Activated T-cell treated with anti-CD3 and anti-CD28 coated beads for 1 hour (primary cell): Measurements from ENCODE around the gene SELENON.

Experiments used
- DNase-seq: peaks from one replicate; pipeline ENCODE4 v3.0.0-alpha.2; 2020; ENCODE audit warnings: low read depth

SELENON gene

DNA sequence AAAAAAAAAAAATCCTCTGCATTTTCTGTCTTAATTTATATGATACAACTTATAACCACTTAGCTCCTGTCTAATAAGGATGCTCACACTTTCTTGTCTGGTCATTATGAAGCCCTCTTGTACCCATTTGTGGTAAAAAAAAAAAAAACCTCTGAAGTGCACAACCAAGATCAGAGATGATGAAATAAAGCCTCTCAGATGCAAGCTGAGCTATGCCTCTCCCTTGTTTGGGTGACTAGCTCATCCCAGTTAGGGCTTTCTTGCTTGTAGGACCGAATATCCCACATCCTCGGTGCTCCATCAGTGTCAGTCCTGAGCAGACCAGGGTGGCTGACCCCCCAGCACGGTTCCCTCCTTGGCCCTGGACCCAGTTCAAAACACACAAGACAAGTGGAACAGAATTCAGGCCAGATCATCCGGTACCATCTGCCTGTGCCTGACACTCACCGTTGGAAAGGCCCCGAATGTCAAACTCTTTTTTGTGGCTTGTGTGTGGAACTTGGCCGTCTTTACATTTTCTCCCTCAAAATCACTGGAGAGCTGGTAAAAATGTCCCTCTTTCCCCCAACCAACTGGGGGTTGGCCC is 6.3 kb upstream of the SELENON start:
- DNase-seq = no peak

- DNase-seq = no peak
These were observed 5.7 kb upstream of the SELENON start for GRCh38 chr1:25794325-25794724.

DNA sequence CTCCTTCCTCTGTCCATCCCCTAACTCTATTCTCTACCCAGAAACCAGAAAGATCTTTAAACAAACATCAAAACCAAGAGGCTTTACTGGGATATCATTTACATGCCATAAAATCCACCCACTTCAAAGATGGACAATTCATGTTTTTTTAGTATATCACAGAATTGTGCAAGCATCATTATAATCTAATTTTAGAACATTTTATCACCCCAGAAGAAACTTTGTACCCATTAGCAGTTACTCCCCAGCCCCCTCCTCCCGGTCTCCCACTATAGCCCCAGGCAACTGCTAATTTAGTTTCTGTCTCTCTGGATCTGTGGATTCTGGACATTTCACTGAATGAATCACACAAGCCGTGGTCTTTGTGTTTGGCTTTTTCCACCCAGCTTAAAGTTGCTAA is 4.8 kb upstream of the SELENON start:
- DNase-seq = no peak

DNA sequence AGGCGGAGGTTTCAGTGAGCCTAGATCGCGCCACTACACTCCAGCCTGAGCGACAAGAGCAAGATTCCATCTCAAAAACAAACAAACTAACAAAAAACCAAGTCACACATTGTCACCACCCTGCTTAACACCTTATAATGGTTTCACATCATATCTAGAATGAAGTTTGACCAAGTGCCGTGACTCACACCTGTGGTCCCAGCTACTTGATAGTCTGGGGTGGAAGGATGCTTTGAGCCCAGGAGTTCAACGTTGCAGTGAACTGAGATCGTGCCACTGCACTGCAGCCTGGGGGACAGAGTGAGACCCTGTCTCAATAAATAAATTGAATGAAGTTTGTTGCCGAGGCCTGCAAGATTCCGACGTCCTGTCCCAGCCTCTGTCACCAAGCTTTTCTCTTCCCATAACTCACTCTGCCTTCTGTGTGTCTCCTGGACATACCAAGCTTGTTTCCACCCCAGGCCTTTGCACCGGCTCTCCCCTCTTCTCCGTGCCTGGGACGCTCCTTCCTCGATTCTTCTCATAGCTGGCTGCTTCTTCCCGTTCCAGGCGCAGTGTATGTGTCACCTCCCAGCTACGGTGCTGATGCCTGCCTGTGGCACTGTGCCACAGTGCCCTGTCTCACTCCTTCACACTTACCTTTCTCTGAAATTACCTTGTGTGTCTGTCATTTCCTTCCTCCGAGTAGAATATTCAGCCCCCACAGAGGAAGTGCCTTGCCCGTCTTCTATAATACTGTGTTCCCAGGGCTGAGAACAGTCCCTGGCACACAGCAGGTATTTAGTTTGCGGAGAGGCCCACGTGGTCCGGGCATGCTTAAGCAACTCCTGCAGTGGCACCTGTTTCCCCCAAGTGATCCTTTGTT is 3.8 kb upstream of the SELENON start:
- DNase-seq = no peak

DNA sequence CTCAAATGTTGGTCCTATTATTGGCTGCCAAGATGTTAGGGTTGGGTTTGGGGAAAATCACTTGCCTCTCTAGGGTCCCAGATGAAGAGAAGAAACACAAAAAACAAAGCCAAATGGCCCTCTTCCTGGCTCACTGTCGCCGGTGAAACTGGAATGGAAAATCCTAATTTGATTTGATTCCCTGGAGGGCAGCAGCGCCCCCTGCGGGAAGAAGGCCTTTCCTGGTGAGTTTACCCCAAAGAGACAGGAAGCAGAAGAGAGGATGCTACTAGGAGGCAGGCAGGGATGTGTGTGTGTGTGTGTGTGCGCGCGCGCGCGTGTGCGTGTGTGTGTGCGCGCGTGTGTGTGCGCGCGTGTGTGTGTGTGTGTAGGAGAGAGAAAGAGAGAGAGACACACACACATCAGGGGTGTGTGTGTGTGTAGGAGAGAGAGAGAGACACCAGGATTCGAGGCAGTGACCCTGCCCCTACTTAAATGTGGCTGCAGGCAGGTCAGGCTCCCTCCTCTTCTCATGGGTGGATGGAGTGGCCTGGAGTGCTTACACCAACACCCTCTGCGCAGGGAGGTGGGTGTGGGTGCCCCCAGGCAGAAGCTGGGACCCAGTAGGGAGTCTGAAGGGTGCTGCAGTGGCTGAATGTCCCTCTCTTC is 3.1 kb upstream of the SELENON start:
- DNase-seq = peak; percentile 92

GRCh38 chr1:25797939-25798338 is 2.1 kb upstream of the SELENON start:
- DNase-seq = no peak

GRCh38 chr1:25798666-25799351 is 1.2 kb upstream of the SELENON start:
- DNase-seq = no peak

GRCh38 chr1:25799352-25799934 is 550 bp upstream of the SELENON start:
- DNase-seq = no peak

DNA sequence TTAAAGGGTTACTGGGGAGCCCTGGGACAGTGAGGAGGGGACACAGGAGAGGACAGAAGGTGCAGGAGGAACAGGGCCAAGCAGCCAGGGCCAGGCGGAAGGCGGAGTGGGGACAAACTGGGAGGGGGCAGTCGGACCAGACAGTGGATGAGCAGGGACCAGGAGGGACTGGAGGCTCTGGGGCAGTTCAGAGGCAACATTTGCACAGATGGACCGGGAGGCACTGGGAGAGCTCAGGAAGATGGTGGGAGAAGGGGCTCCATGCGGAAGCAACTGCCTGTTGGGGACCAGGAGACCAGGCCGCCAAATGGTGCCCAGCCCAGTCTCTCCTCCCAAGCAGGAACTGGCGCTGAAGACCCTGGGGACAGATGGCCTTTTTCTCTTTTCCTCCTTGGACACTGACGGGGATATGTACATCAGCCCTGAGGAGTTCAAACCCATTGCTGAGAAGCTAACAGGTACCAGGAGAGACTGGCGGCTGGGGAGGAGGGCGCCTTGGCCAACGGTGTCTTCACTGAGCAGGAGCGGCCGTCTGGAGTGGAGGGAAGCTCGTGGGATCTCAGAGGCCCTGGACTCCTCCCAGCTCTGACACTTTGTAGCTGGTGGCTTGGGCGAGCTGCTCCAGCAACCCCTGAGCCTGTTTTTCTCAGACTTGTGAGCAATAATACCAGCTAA is 847 bp downstream of the SELENON start:
- no peak for DNase-seq

DNA sequence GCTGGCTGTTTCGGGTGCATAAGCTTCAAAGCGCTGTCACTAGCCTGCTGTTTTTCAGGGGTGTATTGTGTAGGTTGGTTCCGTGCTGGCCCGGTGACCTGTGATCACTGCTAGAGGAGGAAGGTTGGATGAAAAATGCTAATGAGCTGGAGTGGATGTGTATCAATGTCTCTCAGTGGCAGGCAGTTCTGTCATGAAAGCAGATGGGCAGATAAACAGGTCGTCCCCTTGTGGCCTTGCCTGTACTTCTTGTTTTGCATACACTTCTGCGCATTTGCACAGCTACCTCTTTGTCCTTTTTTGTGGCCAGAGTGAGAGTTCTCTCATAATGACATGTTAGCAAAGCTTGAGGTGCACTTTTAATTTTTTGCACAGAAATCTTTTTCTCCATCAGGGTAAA is 2.9 kb downstream of the SELENON start:
- DNase-seq = no peak

DNA sequence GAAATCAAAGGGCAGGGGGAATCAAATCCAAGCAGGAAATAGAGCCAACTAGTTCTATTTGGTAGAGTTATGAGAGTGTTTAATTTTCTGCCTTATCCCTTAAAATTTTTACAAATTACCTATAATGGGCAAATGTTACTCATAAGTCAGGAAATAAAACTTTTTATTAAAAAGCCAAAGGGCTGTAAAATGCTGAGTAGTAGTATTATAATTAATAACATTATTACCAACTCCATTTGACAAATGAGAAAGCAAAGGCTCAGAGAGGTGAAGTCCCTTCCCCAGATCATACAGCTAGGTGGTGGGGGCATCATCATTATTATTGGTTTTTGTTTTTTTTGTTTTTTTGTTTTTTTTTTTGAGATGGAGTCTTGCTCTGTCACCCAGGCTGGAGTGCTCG is 3.4 kb downstream of the SELENON start:
- DNase-seq = no peak

DNA sequence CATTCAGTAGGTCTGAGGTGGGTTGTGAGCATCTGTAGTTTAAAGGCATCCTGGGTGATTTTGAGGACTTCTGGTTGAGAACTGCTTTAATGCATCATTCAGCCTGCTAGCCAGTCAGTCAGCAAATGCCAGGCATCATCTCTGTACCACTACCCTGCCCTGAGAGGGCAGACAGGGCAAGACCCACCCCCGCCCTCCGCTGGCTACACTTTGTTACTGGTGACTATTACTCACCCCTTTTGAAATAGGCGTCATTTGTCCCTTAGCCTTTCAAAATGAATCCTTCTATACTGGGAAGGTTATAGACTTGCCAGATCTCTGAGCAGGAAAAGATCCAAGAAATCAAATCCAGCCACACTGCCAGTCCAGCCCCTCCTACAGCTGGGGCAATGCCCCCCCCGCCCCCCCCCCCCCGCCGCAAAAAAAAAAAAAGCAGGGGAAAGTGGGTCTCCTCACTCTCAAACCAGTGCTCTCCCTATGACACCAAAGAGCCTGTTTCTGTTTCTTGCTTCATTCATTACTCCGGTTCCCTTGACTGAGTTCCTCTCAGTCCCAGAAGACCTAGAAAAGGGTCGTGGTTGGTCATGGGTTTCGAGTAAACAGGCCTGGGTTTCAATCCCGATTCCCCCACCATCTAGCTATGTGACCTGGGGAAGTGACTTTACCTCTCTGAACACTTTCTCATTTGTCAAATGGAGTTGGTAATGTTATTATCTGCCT is 4.4 kb downstream of the SELENON start:
- DNase-seq = no peak

- no peak for DNase-seq
These were observed 5.2 kb downstream of the SELENON start for GRCh38 chr1:25804964-25805862.

GRCh38 chr1:25805863-25806225 is 5.9 kb downstream of the SELENON start:
- DNase-seq = no peak

GRCh38 chr1:25806418-25806817 is 6.4 kb downstream of the SELENON start:
- no peak for DNase-seq

DNA sequence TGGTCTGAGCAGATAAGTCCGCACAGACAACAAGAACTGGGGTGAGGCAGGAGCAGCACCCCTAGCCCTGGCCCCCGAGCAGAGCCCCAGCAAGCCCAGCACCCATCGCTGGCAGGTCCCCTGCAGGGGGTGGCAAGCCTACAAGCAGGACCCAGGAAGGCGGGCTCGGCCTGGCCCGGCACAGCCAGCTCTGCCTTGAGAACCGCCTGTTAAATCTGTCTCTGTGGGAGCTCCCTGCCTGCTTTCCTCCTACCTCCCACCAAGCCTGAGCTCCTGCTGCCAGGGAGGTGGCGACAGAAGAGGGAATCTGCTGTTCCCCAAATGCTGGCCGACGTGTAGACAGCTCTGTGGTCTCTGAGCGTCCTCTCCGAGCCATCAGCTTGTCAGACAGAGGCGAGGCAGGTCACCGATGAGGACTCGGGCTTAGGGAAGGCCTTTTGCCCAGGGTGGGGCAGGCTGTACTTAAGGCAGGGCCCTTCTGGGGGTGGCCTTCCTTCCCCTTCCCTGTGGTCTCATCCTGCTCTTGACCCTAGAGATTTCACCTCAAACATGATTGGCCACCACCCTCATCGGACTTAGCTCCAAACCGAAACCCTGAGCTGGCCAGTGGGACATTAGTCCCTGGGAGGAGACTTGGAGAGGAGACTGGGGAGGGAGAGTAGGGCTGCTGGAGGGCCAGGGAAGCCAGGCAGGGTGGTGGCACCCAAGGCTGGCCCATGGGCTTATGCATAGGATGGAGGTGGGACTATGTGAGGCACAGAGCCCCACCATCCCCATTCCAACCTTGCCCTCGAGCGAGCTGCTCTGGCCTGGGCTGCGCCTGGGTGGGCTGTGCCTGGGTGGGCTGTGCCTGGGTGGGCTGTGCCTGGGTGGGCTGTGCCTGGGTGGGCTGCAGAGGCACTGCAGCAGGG is 7.7 kb downstream of the SELENON start:
- no peak for DNase-seq

DNA sequence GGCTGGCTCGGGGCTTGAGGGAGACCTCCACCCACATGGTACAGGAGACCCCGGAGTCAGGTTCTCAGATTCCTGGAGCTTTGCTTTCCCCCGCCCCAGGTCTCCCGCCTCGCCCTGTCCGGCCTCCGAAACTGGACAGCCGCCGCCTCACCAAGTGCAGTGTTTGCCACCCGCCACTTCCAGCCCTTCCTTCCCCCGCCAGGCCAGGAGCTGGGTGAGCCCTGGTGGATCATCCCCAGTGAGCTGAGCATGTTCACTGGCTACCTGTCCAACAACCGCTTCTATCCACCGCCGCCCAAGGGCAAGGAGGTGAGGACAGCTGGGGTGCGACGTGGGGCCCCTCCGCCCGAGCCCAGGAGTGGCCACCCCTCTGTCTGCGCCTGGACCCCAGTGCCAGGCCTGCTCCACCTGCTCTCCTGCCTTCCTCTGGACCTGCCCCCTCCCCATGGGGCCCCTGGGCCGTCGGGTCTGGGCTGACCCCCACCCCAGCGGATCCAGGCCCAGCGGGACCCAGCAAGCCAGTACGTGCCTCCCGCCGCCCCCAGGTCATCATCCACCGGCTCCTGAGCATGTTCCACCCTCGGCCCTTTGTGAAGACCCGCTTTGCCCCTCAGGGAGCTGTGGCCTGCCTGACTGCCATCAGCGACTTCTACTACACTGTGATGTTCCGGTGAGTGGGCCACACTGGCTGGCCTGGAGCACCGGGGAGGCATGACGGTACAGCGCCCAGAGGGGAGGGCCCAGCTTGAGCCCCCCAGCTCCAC is 8.7 kb downstream of the SELENON start:
- DNase-seq = no peak

DNA sequence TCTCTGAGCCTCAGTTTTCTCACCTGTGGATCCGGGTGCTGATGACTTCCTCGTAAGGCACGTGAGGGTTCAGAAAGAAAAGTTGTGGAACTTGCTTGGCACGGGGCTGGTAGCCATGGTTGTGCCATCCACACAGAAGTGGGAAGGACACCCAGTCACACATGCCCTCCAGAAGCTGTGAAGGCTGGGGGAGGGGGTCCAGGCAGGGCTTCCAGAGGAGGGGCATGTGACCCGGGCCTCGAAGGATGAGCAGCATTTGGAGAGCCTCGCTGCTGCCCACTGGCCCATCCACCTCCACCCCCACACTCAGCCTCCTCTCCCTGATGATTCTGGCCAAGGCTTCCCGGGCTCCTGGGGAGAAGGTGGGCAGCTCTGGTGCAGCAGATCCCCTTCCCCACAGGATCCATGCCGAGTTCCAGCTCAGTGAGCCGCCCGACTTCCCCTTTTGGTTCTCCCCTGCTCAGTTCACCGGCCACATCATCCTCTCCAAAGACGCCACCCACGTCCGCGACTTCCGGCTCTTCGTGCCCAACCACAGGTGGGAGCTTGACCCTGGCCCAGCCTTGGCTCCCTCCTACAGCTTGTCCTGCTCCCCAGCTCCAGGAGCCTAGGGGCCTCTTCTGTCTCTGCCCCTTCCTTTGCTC is 9.4 kb downstream of the SELENON start:
- DNase-seq = no peak
